Activated CD4-positive, alpha-beta T cell treated with anti-CD3 and anti-CD28 coated beads, Interleukin-2, amount 10 ng/mL, durations not matched to agents 24 days and 14 days (primary cell): ENCODE measurements around the gene CDCA8. TPM values are rescaled to one million over a fixed set of nuclear protein-coding genes. Genes with fewer than 3 reads are reported as not detected.

Source experiments
- DNase-seq: peaks from one replicate; pipeline ENCODE4 v3.0.0; 2022
- H3K27ac Mint-ChIP-seq: one replicate; pipeline ENCODE4 v1.8.0; 2022; ENCODE audit warnings: mild to moderate bottlenecking, mixed read lengths
- H3K27me3 Mint-ChIP-seq: one replicate; pipeline ENCODE4 v1.8.0; 2022; ENCODE audit warnings: mixed read lengths
- H3K36me3 Mint-ChIP-seq: one replicate; pipeline ENCODE4 v1.8.0; 2022; ENCODE audit warnings: low read depth, mild to moderate bottlenecking, mixed read lengths
- H3K4me1 Mint-ChIP-seq: one replicate; pipeline ENCODE4 v1.8.0; 2021; ENCODE audit warnings: mixed read lengths
- H3K4me3 Mint-ChIP-seq: one replicate; pipeline ENCODE4 v1.8.0; 2022; ENCODE audit warnings: mild to moderate bottlenecking, moderate library complexity, mixed read lengths
- H3K9me3 Mint-ChIP-seq: one replicate; pipeline ENCODE4 v1.8.0; 2021; ENCODE audit warnings: mixed read lengths
- intact Hi-C: fragments of 100-400 bp; cut with micrococcal nuclease; formaldehyde crosslinking; loops from one replicate; pipeline ENCODE4 v1.15.1; 2023
- total RNA-seq: library from RNA; stranded (reverse); gene quantifications from 2 replicates; pipeline ENCODE4 v1.2.3, GENCODE V29; 2022

Gene CDCA8
- total RNA-seq, 1 donor from 2014 or later: 35.9 TPM

DNA sequence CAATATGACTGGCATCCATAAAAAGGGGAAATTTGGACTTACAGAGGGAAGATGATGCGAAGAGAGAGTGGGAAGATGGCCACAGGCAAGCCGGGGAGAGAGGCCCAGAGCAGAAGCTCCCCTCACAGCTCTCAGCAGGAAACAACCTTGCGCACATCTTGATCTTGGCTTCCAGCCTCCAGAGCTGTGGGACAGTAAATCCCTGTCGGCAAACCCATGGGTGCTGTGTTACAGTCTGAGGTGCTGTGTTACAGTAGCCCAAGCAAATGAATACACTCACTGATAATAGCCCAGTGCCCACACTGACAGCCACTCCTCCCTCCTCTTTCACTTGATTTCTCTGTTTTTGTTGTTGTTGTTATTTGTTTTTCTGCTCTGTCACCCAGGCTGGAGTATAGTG lies 22.4 kb downstream of the CDCA8 start:
- Mint-ChIP-seq H3K27ac (no peak overlapping the region), H3K4me1 (no peaks in the 10 kb centered on the region), H3K4me3 (no peak overlapping the region), H3K9me3 (no peaks in the 10 kb centered on the region), H3K36me3 (peaks cover 5% of the 10 kb centered on the region), H3K27me3 (no peaks in the 10 kb centered on the region)
- intact Hi-C loops: no loop called here
- DNase-seq: no peak

DNA sequence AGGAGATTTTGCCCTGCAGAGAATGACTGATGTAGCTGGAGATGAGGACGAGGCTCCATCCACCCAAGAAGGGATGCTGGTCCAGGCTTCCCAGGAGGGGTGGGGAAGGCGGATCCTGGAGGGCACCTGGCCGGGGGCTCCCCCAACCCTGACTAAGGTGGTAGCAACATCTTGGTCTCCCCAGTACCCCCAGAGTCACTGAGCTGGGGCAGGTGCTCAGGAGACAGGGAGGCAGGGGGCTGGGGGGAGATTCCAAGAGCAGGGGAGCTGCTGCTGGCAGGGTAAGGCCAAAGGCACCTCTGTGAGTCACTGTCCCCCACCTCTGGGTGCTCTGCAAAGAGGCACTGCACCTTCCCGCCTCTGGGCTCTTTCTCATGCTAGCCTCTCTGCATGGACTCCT lies 24.0 kb downstream of the CDCA8 start:
- no peaks in the 10 kb centered on the region for H3K4me1 Mint-ChIP-seq
- no peaks in the 10 kb centered on the region for H3K9me3 Mint-ChIP-seq
- intact Hi-C loops: no loop called here
- no peak overlapping the region for H3K27ac Mint-ChIP-seq
- H3K27me3 Mint-ChIP-seq: no peaks in the 10 kb centered on the region
- peaks cover 3% of the 10 kb centered on the region for H3K36me3 Mint-ChIP-seq
- no peak for DNase-seq
- no peak overlapping the region for H3K4me3 Mint-ChIP-seq

DNA sequence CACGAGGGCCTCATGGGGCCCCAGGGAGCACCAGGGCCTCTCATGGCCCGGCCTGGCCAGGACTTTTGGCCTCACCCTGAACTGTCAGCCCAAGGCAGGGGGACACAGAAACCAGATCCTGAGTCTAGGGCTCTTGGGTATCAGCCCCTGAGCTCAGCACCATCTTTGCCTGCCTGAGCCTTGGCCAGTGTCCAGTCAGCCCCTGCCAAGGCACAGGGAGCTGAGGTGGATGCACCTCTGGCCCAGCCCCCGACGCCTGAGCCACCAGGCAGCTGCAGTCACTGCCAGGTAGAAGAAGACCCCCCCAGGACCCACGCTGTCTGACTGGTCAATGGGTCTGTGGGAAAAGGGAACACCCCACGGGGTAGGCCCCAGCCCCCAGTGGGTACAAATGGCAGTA lies 25.3 kb downstream of the CDCA8 start:
- H3K4me3 Mint-ChIP-seq: no peak overlapping the region
- no peak for DNase-seq
- no peaks in the 10 kb centered on the region for H3K9me3 Mint-ChIP-seq
- H3K4me1 Mint-ChIP-seq: no peaks in the 10 kb centered on the region
- intact Hi-C loops: no loop called here
- H3K36me3 Mint-ChIP-seq: no peaks in the 10 kb centered on the region
- no peak overlapping the region for H3K27ac Mint-ChIP-seq
- H3K27me3 Mint-ChIP-seq: no peaks in the 10 kb centered on the region

DNA sequence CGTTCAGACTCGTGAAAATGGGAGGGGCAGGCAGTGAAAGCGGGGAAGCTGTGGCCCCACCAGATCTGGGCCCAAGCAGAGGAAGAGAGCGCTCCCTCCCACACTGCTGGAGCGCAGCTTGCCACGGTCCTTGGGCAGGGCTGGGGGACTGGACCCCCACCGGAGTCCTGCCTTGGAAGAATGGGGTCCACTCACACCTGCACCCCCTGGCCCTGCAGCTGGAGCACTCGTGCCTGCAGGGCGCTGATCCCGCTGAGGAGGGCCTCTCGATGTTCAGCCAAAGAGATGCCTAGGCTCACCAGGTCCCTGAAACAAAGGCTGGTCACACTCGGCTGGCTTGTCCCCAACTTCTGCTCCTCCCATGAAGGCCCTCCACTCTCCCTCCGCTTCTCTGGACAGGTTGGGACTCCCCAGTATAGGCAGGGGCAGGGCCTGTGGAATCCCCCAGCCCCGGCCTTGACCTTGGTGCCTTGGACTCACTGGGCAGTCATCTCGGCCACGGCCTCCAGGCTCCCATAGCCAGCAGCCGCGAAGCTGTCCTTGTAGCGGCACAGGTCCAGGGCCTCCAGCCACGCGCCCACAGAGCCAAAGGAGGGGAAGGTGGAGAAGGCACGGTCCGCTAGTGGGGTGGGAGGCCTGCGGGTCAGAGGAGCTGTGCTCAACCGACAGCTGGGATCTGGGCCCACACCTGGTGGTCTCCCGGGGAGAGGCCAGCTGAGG lies 26.0 kb downstream of the CDCA8 start:
- H3K27ac Mint-ChIP-seq: no peak overlapping the region
- intact Hi-C loops: no loop called here

DNA sequence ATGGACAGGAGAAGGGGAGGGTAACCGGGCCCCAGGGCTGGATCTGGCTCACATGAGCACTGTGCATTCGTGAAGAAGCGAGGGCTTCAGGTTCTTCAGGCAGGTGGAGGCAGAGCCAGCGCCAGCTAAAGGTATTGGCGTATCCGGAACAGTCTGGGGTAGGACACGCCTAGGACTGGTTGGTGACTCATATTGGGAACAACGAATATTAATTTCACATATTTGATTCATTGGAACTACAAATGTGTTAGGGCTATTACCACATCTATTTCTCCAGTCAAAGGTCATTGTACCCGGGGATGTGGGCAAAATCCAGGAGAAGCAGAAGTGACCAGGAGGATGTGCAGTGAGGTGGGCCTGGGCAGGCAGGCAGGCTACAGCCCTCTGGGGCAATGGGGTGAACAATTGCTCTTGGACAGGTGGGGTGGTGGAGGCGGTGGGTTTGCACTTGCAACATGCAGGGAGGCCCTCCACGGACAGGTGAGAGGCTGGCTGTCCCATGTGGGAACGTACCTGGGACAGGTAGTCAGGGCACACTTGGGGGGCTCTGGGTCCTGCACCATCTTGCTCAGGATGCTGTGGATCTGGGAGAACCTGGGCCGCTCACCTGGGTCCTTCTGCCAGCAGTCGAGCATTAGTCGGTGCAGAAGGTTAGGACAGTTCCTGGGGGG lies 26.7 kb downstream of the CDCA8 start:
- DNase-seq: no peak
- Mint-ChIP-seq H3K9me3 (no peaks in the 10 kb centered on the region), H3K36me3 (no peaks in the 10 kb centered on the region), H3K4me3 (no peak overlapping the region), H3K4me1 (no peaks in the 10 kb centered on the region), H3K27me3 (no peaks in the 10 kb centered on the region), H3K27ac (no peak overlapping the region)
- intact Hi-C loops: no loop called here

More for the DNA sequence above, 26.0 kb downstream of the CDCA8 start:
- H3K4me1 Mint-ChIP-seq: no peaks in the 10 kb centered on the region
- H3K9me3 Mint-ChIP-seq: no peaks in the 10 kb centered on the region
- no peaks in the 10 kb centered on the region for H3K27me3 Mint-ChIP-seq
- H3K4me3 Mint-ChIP-seq: no peak overlapping the region
- H3K36me3 Mint-ChIP-seq: no peaks in the 10 kb centered on the region
- no peak for DNase-seq

DNA sequence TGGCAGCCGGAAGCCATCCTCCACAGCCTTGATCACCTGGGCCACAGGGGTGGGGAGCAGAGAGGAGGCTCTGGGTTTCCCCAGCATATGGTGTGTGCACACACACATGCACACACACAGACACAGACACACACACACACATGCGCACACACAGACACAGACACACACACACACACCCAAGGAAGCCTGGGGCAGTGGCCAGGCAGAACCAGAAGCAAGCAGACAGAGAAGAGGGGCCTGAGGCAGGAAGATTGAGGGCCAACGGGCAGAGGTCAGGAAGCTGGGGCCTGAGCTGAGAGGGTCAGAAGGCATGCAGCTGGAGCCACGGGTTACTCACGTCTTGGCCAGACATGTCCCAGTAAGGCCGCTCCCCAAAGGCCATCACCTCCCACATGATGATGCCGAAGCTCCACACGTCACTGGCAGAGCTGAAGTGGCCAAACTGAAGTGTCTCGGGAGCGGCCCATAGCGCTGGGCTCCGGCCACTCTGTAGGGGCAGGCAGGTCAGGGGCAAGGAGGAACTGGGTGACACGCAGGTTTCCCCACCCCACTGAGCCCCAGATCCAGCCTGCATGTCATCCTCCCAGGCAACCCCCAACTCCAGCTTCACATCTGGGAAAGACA lies 27.4 kb downstream of the CDCA8 start:
- no peaks in the 10 kb centered on the region for H3K4me1 Mint-ChIP-seq
- H3K27me3 Mint-ChIP-seq: no peaks in the 10 kb centered on the region
- no peak for DNase-seq
- intact Hi-C loops: no loop called here
- H3K36me3 Mint-ChIP-seq: no peaks in the 10 kb centered on the region
- no peak overlapping the region for H3K4me3 Mint-ChIP-seq
- no peak overlapping the region for H3K27ac Mint-ChIP-seq
- H3K9me3 Mint-ChIP-seq: no peaks in the 10 kb centered on the region

DNA sequence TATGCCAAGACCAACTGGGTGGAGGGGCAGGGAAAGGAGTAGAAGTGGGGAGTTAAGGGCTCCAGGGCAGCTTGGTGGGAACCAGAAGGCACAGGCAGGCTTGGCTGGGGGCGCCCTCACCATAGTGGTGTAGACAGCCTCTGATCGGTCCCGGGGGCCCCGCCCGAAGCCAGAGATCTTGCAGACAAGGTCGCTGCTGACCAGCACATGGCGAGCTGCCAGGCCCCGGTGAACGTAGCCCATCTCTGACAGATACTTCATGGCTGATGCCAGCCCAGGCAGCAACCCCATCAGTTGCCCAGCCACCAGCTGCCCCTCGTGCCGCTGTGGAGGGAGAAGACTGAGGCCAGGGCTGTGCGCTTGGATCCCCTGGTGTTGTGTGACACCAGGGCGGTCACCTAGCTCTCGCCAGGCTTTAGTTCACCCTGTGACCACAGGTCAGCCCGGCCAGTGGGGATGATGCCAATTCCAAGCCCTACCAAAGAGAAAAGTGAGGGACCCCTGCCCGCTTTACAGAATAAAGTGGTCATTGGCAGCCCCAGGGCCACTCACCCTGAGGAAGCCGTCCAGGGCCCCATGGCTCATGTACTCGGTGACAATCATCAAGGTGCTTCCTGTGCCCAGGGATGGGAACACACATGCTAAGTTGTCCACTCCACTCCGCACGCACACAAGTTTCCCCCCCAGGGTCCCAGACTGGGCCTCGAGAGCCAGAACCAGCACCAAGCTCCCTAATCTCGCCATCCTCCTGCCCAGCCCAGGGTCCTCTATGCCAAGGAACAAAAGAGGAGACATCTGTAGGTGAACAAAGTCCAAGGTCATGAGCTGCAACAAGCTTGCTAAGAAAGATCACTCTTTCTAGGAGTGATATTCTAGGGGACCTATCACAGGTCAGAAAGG lies 28.2 kb downstream of the CDCA8 start:
- H3K27ac Mint-ChIP-seq: no peak overlapping the region
- H3K36me3 Mint-ChIP-seq: no peaks in the 10 kb centered on the region
- H3K27me3 Mint-ChIP-seq: peaks cover 2% of the 10 kb centered on the region
- DNase-seq: no peak
- intact Hi-C loops: no loop called here
- no peaks in the 10 kb centered on the region for H3K9me3 Mint-ChIP-seq
- no peak overlapping the region for H3K4me3 Mint-ChIP-seq
- no peaks in the 10 kb centered on the region for H3K4me1 Mint-ChIP-seq

DNA sequence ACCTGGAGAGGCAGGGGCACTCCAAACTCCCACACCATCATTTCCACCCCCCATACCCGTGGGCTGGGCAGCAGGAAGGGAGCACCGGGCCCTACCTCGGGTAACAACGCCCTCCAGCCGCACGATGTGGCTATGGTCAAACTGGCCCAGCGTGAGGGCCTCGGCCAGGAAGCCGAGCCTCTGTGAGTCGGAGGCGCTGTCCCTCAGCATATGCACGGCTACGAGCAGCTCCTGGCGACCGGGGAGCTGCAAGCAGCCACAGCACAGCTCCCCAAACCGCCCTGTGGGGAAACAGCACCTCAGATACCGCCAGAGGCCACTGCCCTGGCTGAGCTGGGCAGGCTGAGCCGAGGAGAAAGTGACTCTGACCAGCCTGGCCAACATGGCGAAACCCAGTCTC lies 29.2 kb downstream of the CDCA8 start:
- H3K36me3 Mint-ChIP-seq: no peaks in the 10 kb centered on the region
- DNase-seq: no peak
- peaks cover 4% of the 10 kb centered on the region for H3K27me3 Mint-ChIP-seq
- H3K4me1 Mint-ChIP-seq: no peaks in the 10 kb centered on the region
- no peak overlapping the region for H3K4me3 Mint-ChIP-seq
- H3K9me3 Mint-ChIP-seq: no peaks in the 10 kb centered on the region
- no peak overlapping the region for H3K27ac Mint-ChIP-seq
- intact Hi-C loops: no loop called here

DNA sequence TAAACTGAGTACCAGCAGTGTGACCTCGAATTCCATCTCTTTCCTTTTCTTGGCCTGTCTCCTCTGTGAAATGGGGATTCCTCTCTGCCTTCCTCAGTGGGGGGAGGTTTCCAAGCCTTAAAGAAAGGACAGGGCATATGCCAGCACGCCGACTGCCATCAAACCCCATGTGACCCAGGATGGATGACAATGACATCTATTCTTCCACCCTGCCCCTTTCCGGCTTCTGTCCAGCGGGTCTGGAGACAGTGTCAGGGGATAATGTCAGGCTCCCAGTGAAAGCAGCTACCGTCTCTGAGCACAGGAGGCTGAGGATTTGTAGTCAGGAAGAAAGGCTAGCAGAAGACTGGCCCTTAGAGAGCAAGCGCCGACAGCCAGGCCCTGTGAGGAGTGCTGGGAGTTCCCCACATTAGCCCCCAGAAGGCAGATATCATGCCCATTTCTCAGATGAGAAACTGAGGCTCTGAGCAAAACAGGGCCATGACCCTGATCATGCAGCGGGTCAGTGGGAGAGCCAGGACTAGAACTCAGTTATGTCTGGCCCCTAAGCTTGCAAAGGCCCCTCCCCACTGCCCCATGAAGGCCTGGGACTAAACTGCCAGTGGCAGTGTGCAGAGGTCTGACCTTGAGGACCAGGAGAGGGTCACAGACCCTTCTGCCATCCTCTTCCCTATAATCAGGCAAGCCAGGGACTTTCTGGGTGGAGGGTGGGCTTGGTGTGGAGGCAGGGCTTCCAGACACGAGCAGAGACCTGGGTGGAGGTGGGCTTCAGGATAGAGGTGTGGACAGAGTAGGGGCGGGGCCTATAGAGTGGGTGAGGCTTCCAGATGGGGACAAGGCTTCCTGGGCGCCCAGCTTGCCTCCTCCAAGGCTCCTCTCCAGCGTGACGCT lies 30.1 kb downstream of the CDCA8 start:
- intact Hi-C loops: no loop called here
- DNase-seq: no peak
- H3K4me3 Mint-ChIP-seq: no peak overlapping the region
- no peak overlapping the region for H3K27ac Mint-ChIP-seq
- peaks cover 5% of the 10 kb centered on the region for H3K27me3 Mint-ChIP-seq
- H3K4me1 Mint-ChIP-seq: no peaks in the 10 kb centered on the region
- no peaks in the 10 kb centered on the region for H3K36me3 Mint-ChIP-seq
- no peaks in the 10 kb centered on the region for H3K9me3 Mint-ChIP-seq

DNA sequence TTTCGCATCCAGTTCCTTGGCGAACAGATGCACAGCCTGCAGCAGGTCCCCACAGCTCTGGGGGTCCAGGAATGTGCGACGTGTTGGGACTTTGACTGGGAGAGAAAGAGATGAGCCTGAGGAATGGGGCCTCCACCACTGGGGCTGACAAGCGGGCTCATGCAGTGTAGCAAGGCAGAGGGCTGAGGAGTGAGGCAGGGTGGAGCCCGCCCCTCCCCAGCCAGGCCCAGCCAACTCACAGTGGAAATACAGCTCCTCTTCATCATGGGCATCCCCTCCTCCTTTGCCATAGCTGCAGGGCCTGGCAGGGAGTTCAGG lies 30.7 kb downstream of the CDCA8 start:
- intact Hi-C loops: no loop called here
- DNase-seq: no peak
- no peaks in the 10 kb centered on the region for H3K9me3 Mint-ChIP-seq
- H3K4me3 Mint-ChIP-seq: no peak overlapping the region
- H3K36me3 Mint-ChIP-seq: no peaks in the 10 kb centered on the region
- H3K27me3 Mint-ChIP-seq: peaks cover 11% of the 10 kb centered on the region
- no peaks in the 10 kb centered on the region for H3K4me1 Mint-ChIP-seq
- H3K27ac Mint-ChIP-seq: no peak overlapping the region

DNA sequence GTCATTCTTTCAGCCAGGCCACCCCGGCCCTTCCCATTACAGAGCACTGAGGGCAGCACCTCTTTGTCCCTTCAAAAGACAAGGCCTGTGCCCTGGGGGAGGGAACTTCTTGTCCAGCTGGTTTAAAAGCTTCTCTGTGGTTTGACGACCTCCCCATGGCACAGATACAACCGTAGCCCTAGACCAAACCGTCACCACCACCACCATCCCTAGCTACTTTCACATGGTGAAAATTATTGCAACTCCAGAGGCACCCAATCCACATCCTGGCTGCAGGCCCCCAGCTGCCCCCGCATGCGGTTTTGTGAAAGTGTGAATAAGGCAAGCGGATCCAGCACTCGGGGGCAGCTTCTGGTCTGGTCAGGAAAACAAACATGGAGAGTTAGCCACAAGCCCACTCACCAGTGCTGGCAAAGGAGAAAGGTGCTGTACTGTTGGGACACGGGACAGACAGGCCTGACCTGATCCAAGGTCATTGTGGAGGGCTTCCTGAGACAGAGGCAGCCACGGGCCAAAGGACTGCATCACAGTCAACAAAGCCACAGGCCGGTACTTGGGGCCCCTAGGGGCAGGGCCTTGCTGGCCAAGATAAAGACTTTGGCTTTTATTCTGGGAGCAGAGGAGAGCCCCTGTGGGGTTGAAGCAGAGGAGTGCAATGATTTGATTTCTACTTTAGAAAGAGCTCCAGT lies 31.2 kb downstream of the CDCA8 start:
- intact Hi-C loops: no loop called here

DNA sequence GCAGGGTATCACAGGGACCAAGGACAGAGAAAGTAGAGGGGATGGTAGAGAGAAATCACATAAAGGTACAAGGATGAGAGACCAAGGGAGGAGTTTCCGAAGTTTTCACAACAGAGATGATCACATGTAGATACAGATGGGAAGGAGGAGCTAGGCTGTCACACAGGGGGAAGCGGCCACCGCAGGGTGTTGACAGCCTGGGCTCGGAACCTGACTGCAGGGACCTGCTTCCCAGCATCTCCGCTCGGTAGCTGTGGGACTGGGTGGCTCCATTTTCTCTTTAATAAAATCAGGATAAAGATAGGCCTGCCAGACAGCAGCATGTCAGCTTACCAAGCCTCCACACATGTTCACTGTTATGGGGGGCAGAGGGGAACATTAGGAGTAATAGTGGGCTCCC lies 32.3 kb downstream of the CDCA8 start:
- no peak for DNase-seq
- intact Hi-C loops: no loop called here
- H3K36me3 Mint-ChIP-seq: no peaks in the 10 kb centered on the region
- H3K4me3 Mint-ChIP-seq: no peak overlapping the region
- H3K27me3 Mint-ChIP-seq: peaks cover 19% of the 10 kb centered on the region
- H3K9me3 Mint-ChIP-seq: no peaks in the 10 kb centered on the region
- no peak overlapping the region for H3K27ac Mint-ChIP-seq
- H3K4me1 Mint-ChIP-seq: no peaks in the 10 kb centered on the region

More for the DNA sequence above, 31.2 kb downstream of the CDCA8 start:
- Mint-ChIP-seq H3K9me3 (no peaks in the 10 kb centered on the region), H3K4me3 (no peak overlapping the region), H3K36me3 (no peaks in the 10 kb centered on the region), H3K4me1 (no peaks in the 10 kb centered on the region), H3K27ac (no peak overlapping the region), H3K27me3 (peaks cover 16% of the 10 kb centered on the region)
- no peak for DNase-seq
